ENCODE data around the gene MRRF. TPM values are rescaled to one million over a fixed set of nuclear protein-coding genes. Genes with fewer than 3 reads are reported as not detected.
"Not testable (repeated sequence)": the region's sequence is repeated elsewhere in the genome, so short reads cannot be mapped to it uniquely, and the experiment has no call there.

The MRRF gene
- total RNA-seq, 2 experiments from 2014 or later = 76.9 to 84.0 TPM

DNA sequence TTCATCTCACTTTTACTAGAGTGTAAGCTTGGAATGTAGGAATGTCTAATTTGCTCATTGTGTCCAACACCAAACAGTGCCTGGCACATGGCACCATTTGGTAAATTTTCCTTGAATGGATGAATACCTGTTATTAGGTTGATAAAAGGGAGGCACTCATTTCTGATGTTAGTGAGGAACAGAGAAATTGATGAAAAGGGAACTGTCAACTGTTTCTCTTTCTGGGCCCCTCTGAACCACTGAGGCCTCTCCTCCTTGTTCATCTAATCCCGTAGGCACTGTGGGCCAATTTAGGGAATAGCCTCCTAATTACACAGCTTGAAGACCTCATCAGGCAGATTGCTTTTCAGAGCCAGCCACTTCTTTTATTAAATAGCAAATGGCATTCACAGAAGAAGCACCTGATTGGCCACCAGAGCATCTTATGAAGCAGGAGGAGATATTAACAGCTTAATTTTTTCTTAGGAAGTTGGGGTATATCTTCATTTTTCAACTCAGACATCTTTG lies 22.6 kb downstream of the MRRF start:
- no peaks in the 10 kb centered on the region for H3K9me3 Mint-ChIP-seq
- H3K36me3 Mint-ChIP-seq = peaks cover 19% of the 10 kb centered on the region
- no peaks in the 10 kb centered on the region for H3K27me3 Mint-ChIP-seq
- DNase-seq = no peak
- peaks cover 7% of the 10 kb centered on the region for H3K4me1 Mint-ChIP-seq
- no peak overlapping the region for H3K27ac Mint-ChIP-seq
- no peak overlapping the region for H3K4me3 Mint-ChIP-seq

DNA sequence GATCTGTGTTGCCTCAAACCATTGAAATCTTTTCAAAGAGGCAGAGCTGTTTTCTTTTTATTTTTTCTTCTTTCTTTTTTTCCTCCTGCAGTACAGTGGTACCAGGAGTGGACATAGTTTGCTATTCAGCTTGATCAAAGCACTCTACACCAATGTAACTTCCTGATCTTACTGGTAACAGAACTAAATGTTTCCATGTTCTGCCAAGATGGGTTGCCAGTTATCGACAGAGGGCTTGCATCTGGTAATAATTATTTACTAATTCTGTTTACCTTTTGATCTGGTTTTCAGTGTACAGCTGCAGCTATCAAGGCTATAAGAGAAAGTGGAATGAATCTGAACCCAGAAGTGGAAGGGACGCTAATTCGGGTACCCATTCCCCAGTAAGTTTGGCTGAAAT lies 26.8 kb downstream of the MRRF start:
- Mint-ChIP-seq H3K9me3 (no peaks in the 10 kb centered on the region), H3K36me3 (peaks cover 25% of the 10 kb centered on the region), H3K4me3 (no peak overlapping the region), H3K4me1 (peaks cover 5% of the 10 kb centered on the region), H3K27me3 (no peaks in the 10 kb centered on the region), H3K27ac (no peak overlapping the region)
- DNase-seq = no peak

- Mint-ChIP-seq H3K27me3 (no peaks in the 10 kb centered on the region), H3K36me3 (peaks cover 25% of the 10 kb centered on the region), H3K4me1 (peaks cover 5% of the 10 kb centered on the region), H3K4me3 (no peak overlapping the region), H3K9me3 (no peaks in the 10 kb centered on the region), H3K27ac (no peak overlapping the region)
- no peak for DNase-seq
These were observed 29.8 kb downstream of the MRRF start for GRCh38 chr9:122294531-122294930.

DNA sequence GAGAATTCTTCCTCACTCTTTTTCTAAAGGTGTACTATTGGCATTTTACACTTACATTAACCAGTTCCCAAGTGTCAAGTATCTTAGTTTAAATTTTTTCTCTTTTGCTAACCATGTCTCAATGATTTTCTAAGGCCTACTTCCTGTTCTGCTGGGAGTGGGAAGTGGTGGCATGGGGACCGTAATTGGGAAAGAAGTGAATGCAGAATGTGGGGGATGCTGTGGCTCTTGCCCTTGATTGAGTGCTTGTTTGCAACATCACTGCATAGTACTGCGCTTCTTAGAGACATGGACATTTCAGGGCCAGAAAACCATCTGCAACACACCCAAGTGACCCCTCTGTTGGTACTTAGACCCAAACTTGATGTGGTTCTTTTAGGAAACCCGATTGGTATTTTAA lies 32.8 kb downstream of the MRRF start:
- H3K27me3 Mint-ChIP-seq = no peaks in the 10 kb centered on the region
- peaks cover 16% of the 10 kb centered on the region for H3K36me3 Mint-ChIP-seq
- H3K9me3 Mint-ChIP-seq = no peaks in the 10 kb centered on the region
- no peak overlapping the region for H3K27ac Mint-ChIP-seq
- no peak overlapping the region for H3K4me3 Mint-ChIP-seq
- H3K4me1 Mint-ChIP-seq = no peaks in the 10 kb centered on the region
- DNase-seq = no peak

- H3K9me3 Mint-ChIP-seq = no peaks in the 10 kb centered on the region
These were observed 37.8 kb downstream of the MRRF start for GRCh38 chr9:122302237-122303093.

DNA sequence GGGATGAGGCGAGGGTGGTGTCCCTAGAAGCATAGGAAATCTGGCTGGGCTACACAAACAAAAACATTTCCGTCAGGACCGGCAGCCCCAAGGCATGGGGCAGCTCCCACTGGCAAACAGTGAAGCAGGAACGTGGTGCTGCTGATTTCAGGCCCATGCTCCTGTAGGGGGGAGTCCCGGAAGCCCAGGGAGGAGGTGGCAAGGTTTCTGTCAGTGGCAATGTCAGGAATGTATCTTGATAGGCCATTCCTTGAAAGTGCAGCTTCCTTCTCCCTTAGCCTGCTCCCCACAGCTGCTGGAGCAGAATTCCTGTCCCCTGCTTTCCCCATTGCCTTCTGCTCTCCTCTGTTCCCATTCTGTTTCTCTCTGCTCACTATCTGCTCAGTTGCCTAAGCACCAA lies 42.4 kb downstream of the MRRF start:
- no peak for DNase-seq
- Mint-ChIP-seq H3K27me3 (no peaks in the 10 kb centered on the region), H3K4me1 (no peaks in the 10 kb centered on the region), H3K36me3 (peaks cover 7% of the 10 kb centered on the region), H3K4me3 (no peak overlapping the region), H3K9me3 (no peaks in the 10 kb centered on the region), H3K27ac (no peak overlapping the region)

More at GRCh38 chr9:122302237-122303093, 37.8 kb downstream of the MRRF start:
- Mint-ChIP-seq H3K4me1 (no peaks in the 10 kb centered on the region), H3K27me3 (no peaks in the 10 kb centered on the region), H3K27ac (no peak overlapping the region), H3K36me3 (peaks cover 3% of the 10 kb centered on the region), H3K4me3 (no peak overlapping the region)
- no peak for DNase-seq

- peaks cover 7% of the 10 kb centered on the region for H3K36me3 Mint-ChIP-seq
- no peak overlapping the region for H3K4me3 Mint-ChIP-seq
- no peak for DNase-seq
- no peaks in the 10 kb centered on the region for H3K27me3 Mint-ChIP-seq
- H3K27ac Mint-ChIP-seq = no peak overlapping the region
- H3K4me1 Mint-ChIP-seq = no peaks in the 10 kb centered on the region
- H3K9me3 Mint-ChIP-seq = no peaks in the 10 kb centered on the region
These were observed 43.2 kb downstream of the MRRF start for GRCh38 chr9:122307925-122308324.

DNA sequence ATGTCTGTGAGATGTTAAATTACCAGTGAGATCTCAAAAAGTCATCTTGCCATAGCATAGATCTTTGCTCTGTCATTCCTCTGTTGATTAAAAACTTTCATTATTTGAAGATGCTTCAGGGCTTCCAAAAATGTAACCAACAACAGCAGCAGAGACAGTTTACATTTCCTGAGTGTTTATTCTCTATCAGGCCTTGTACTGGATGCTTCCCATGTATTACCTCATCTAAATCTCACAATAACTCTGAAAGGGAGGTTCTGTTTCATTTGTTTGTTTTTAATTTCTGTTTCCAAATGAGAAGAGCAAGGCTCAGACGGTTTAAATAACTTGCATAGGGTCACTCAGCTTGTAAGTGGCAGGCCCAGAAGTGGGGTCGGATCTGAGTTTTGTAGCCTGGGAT lies 45.2 kb downstream of the MRRF start:
- peaks cover 16% of the 10 kb centered on the region for H3K36me3 Mint-ChIP-seq
- DNase-seq = no peak
- no peaks in the 10 kb centered on the region for H3K27me3 Mint-ChIP-seq
- no peak overlapping the region for H3K4me3 Mint-ChIP-seq
- H3K9me3 Mint-ChIP-seq = no peaks in the 10 kb centered on the region
- H3K4me1 Mint-ChIP-seq = no peaks in the 10 kb centered on the region
- H3K27ac Mint-ChIP-seq = no peak overlapping the region

- Mint-ChIP-seq H3K36me3 (peaks cover 11% of the 10 kb centered on the region), H3K4me1 (no peaks in the 10 kb centered on the region), H3K9me3 (no peaks in the 10 kb centered on the region), H3K4me3 (no peak overlapping the region), H3K27me3 (no peaks in the 10 kb centered on the region), H3K27ac (no peak overlapping the region)
- no peak for DNase-seq
These were observed 49.5 kb downstream of the MRRF start for GRCh38 chr9:122314165-122314564.

- no peak overlapping the region for H3K4me3 Mint-ChIP-seq
- H3K36me3 Mint-ChIP-seq = peaks cover 15% of the 10 kb centered on the region
- H3K27ac Mint-ChIP-seq = no peak overlapping the region
- H3K27me3 Mint-ChIP-seq = no peaks in the 10 kb centered on the region
- DNase-seq = no peak
- H3K4me1 Mint-ChIP-seq = peaks cover 2% of the 10 kb centered on the region
- H3K9me3 Mint-ChIP-seq = no peaks in the 10 kb centered on the region
These were observed 50.9 kb downstream of the MRRF start for GRCh38 chr9:122315534-122315933.

DNA sequence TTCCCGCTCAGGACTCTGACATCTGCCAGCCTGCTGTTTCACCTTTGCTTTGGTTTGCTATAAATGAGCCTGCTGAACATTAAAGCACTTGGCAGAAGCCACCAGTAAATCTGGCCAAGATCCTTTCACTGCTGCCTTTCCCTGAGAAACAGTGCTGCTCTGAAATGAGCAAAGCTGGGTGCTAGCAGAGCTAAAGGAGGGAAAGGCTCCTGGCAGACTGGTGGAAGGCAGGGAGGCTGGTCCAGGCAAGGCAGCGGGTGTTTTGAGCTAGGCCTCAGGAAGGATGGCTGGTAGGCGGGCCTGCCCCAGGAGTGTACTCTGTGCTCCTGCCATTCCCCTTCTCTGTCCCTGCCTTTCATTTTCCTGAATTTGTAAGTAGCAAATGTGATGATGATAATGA lies 53.6 kb downstream of the MRRF start:
- Mint-ChIP-seq H3K4me1 (peaks cover 2% of the 10 kb centered on the region), H3K27me3 (no peaks in the 10 kb centered on the region), H3K36me3 (peaks cover 15% of the 10 kb centered on the region), H3K4me3 (no peak overlapping the region), H3K9me3 (no peaks in the 10 kb centered on the region), H3K27ac (no peak overlapping the region)
- DNase-seq = no peak

GRCh38 chr9:122320413-122320881 lies 55.8 kb downstream of the MRRF start:
- peaks cover 2% of the 10 kb centered on the region for H3K4me1 Mint-ChIP-seq
- no peak overlapping the region for H3K27ac Mint-ChIP-seq
- H3K36me3 Mint-ChIP-seq = peaks cover 20% of the 10 kb centered on the region
- no peak overlapping the region for H3K4me3 Mint-ChIP-seq
- H3K27me3 Mint-ChIP-seq = no peaks in the 10 kb centered on the region
- H3K9me3 Mint-ChIP-seq = no peaks in the 10 kb centered on the region
- DNase-seq = no peak

- no peak overlapping the region for H3K4me3 Mint-ChIP-seq
- DNase-seq = no peak
- H3K27me3 Mint-ChIP-seq = no peaks in the 10 kb centered on the region
- no peaks in the 10 kb centered on the region for H3K9me3 Mint-ChIP-seq
- peaks cover 20% of the 10 kb centered on the region for H3K36me3 Mint-ChIP-seq
- H3K27ac Mint-ChIP-seq = no peak overlapping the region
- peaks cover 2% of the 10 kb centered on the region for H3K4me1 Mint-ChIP-seq
These were observed 57.9 kb downstream of the MRRF start for GRCh38 chr9:122322553-122322952.

DNA sequence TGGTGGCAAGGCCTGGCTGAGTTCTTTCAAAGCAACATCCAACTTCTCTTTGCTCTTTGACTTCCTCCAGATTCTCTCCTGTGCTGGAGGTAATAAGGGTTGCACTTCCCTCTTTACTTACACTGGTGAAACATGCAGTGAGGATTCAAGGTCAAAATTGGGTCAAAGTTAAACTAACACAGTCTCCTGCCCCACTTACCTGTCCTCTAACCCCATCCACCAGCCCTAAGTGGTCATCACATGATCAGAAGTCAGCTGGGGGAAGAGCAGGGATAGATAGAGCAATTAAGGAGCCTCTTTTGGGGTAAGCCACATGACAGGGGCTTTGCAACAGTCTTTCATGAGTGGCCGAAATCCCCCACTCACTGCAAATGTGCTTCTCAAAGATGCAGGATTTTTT lies 60.0 kb downstream of the MRRF start:
- not testable (repeated sequence) for H3K4me3 Mint-ChIP-seq

GRCh38 chr9:122325124-122325523 lies 60.4 kb downstream of the MRRF start:
- Mint-ChIP-seq H3K4me1 (no peaks in the 10 kb centered on the region), H3K4me3 (no peak overlapping the region), H3K27me3 (no peaks in the 10 kb centered on the region), H3K27ac (no peak overlapping the region), H3K36me3 (peaks cover 22% of the 10 kb centered on the region), H3K9me3 (no peaks in the 10 kb centered on the region)
- DNase-seq = no peak

More for the DNA sequence above, 60.0 kb downstream of the MRRF start:
- H3K36me3 Mint-ChIP-seq = peaks cover 23% of the 10 kb centered on the region
- H3K4me1 Mint-ChIP-seq, H3K9me3 Mint-ChIP-seq, H3K27me3 Mint-ChIP-seq, H3K27ac Mint-ChIP-seq, DNase-seq: not testable (repeated sequence)

GRCh38 chr9:122327175-122327574 lies 62.5 kb downstream of the MRRF start:
- H3K4me3 Mint-ChIP-seq = no peak overlapping the region
- H3K4me1 Mint-ChIP-seq = no peaks in the 10 kb centered on the region
- no peak for DNase-seq
- H3K36me3 Mint-ChIP-seq = peaks cover 22% of the 10 kb centered on the region
- no peaks in the 10 kb centered on the region for H3K9me3 Mint-ChIP-seq
- no peak overlapping the region for H3K27ac Mint-ChIP-seq
- H3K27me3 Mint-ChIP-seq = no peaks in the 10 kb centered on the region

Data from activated naive CD8-positive, alpha-beta T cell treated with anti-CD3 and anti-CD28 coated beads for 36 hours (primary cell).